OCI-LY7 (cell line): ENCODE measurements around the gene GNAQ. TPM values are rescaled to one million over a fixed set of nuclear protein-coding genes. Genes with fewer than 3 reads are reported as not detected.

Source experiments
- BruUV-seq: library from RNA; stranded (reverse); fragments of 400-500 nt; replicated peaks from 2 replicates; lab custom pipeline; 2021; lab: Mats Ljungman, UMichigan
- CTCF ChIA-PET: fragments of 300-600 bp; sonication (Branson Sonifier 250); formaldehyde crosslinking; loops from one replicate; lab custom pipeline; 2022; ENCODE audit warnings: antibody characterized with exemption; ENCODE audit not compliant: unreplicated experiment; lab: Charles Lee
- POLR2A ChIA-PET: fragments of 300-600 bp; sonication (Branson Sonifier 250); formaldehyde crosslinking; loops from one replicate; lab custom pipeline; 2022; ENCODE audit warnings: antibody characterized with exemption; lab: Charles Lee
- DNase-seq: peaks from one replicate; pipeline ENCODE4 v3.0.0-alpha.2; 2015; ENCODE audit warnings: low spot score
- H2AFZ ChIP-seq: fragments of 200-600 bp; sonication (generic), shearing (Covaris generic); 2 replicates; pipeline ENCODE4 v1.6.1; 2014; ENCODE audit warnings: mild to moderate bottlenecking, antibody characterized with exemption, low read length, moderate library complexity
- H3K27ac ChIP-seq: fragments of 200-600 bp; sonication (generic); 2 replicates; pipeline ENCODE4 v1.5.1; 2014; ENCODE audit warnings: mixed run types, low read depth, mild to moderate bottlenecking, moderate library complexity, low read length, inconsistent platforms; ENCODE audit not compliant: poor library complexity, severe bottlenecking
- H3K36me3 ChIP-seq: fragments of 200-600 bp; sonication (generic); 2 replicates; pipeline ENCODE4 v1.6.1; 2014; ENCODE audit warnings: mild to moderate bottlenecking, antibody characterized with exemption, low read length, moderate library complexity, mixed read lengths; ENCODE audit not compliant: insufficient read depth
- H3K4me1 ChIP-seq: fragments of 200-600 bp; sonication (generic); 2 replicates; pipeline ENCODE4 v1.5.1; 2014; ENCODE audit warnings: mild to moderate bottlenecking, low read length; ENCODE audit not compliant: insufficient read depth, poor library complexity, severe bottlenecking
- H3K4me2 ChIP-seq: fragments of 200-600 bp; sonication (generic); 2 replicates; pipeline ENCODE4 v1.6.1; 2014; ENCODE audit warnings: mild to moderate bottlenecking, low read length
- H3K4me3 ChIP-seq: fragments of 200-600 bp; sonication (generic); 2 replicates; pipeline ENCODE4 v1.5.1; 2014; ENCODE audit warnings: mild to moderate bottlenecking, low read depth, low read length; ENCODE audit not compliant: poor library complexity, severe bottlenecking
- H3K79me2 ChIP-seq: fragments of 200-600 bp; sonication (generic); 2 replicates; pipeline ENCODE4 v1.6.1; 2016; ENCODE audit warnings: low read depth, mild to moderate bottlenecking, low read length, moderate library complexity, mixed read lengths; ENCODE audit not compliant: insufficient read depth
- H3K9me2 ChIP-seq: fragments of 200-600 bp; sonication (generic); 2 replicates; pipeline ENCODE4 v1.6.1; 2016; ENCODE audit warnings: mild to moderate bottlenecking, low read length, mixed read lengths; ENCODE audit not compliant: insufficient read depth
- H3K9me3 ChIP-seq: fragments of 200-600 bp; sonication (generic); 2 replicates; pipeline ENCODE4 v1.6.1; 2014; ENCODE audit warnings: mild to moderate bottlenecking, mixed run types, low read length, mixed read lengths
- H4K20me1 ChIP-seq: fragments of 200-600 bp; sonication (generic); 2 replicates; pipeline ENCODE4 v1.6.1; 2014; ENCODE audit warnings: mild to moderate bottlenecking, antibody characterized with exemption, low read length, moderate library complexity, mixed read lengths; ENCODE audit not compliant: insufficient read depth
- CTCF ChIP-seq: fragments of 200-600 bp; sonication (generic); conservative IDR thresholded peaks from 2 replicates; pipeline ENCODE4 v1.5.1; 2014; ENCODE audit warnings: mild to moderate bottlenecking, antibody characterized with exemption, low read length, moderate library complexity, mixed read lengths
- EZH2phosphoT487 ChIP-seq: fragments of 200-600 bp; sonication (generic); IDR thresholded peaks from 2 replicates; pipeline ENCODE4 v1.6.1; 2018; ENCODE audit warnings: low read depth, borderline replicate concordance, mild to moderate bottlenecking, mixed run types, antibody characterized with exemption, low read length, moderate library complexity, mixed read lengths
- intact Hi-C: fragments of 100-400 bp; cut with micrococcal nuclease; formaldehyde crosslinking; loops from one replicate; pipeline ENCODE4 v1.10.0; 2022; ENCODE audit not compliant: unreplicated experiment
- total RNA-seq, 2 experiments: library from RNA; depleted of rRNA in 1 of 2; stranded (reverse); fragments of >200 nt in 1 of 2; shearing (Covaris generic) in 1 of 2; gene quantifications; 2 replicates each; pipeline ENCODE4 v1.2.3, GENCODE V29; 2014 to 2022

The GNAQ gene
- total RNA-seq, 2 experiments from 2014 or later: not detected

- H3K27ac ChIP-seq: no peak overlapping the region
- H3K4me2 ChIP-seq: no peak overlapping the region
- H3K9me2 ChIP-seq: no peaks in the 10 kb centered on the region
- H3K9me3 ChIP-seq: no peaks in the 10 kb centered on the region
- H2AFZ ChIP-seq: no peak overlapping the region
- intact Hi-C loops: no loop called here
- TF ChIP-seq EZH2phosphoT487: no peak
- no peak for TF ChIP-seq CTCF
- ChIA-PET POLR2A (no interaction called here), CTCF (no interaction called here)
- no TSS peak for BruUV-seq
- H3K79me2 ChIP-seq: no peaks in the 10 kb centered on the region
- H4K20me1 ChIP-seq: no peaks in the 10 kb centered on the region
- no peak overlapping the region for H3K4me3 ChIP-seq
- no peaks in the 10 kb centered on the region for H3K4me1 ChIP-seq
- no peak for DNase-seq
- H3K36me3 ChIP-seq: no peaks in the 10 kb centered on the region
Observed at GRCh38 chr9:77714077-77714549, 317.5 kb downstream of the GNAQ start.

GRCh38 chr9:77712533-77713130 lies 319.0 kb downstream of the GNAQ start:
- H3K4me2 ChIP-seq: no peak overlapping the region
- no peaks in the 10 kb centered on the region for H3K79me2 ChIP-seq
- no peaks in the 10 kb centered on the region for H4K20me1 ChIP-seq
- H3K9me2 ChIP-seq: no peaks in the 10 kb centered on the region
- intact Hi-C loops: no loop called here
- H3K36me3 ChIP-seq: no peaks in the 10 kb centered on the region
- no peak overlapping the region for H3K4me3 ChIP-seq
- no peak overlapping the region for H3K27ac ChIP-seq
- TF ChIP-seq EZH2phosphoT487 (no peak), CTCF (no peak)
- POLR2A ChIA-PET: interaction anchor here (0.5 kb wide), 1 partner anchor 174 kb away, joined by 3 read pairs; no protein-coding TSS in a partner anchor
- no peak overlapping the region for H2AFZ ChIP-seq
- no peaks in the 10 kb centered on the region for H3K9me3 ChIP-seq
- BruUV-seq: no TSS peak
- CTCF ChIA-PET: no interaction called here
- H3K4me1 ChIP-seq: no peaks in the 10 kb centered on the region
- DNase-seq: no peak

GRCh38 chr9:77710965-77711648 lies 320.5 kb downstream of the GNAQ start:
- Histone ChIP-seq H3K9me2 (no peaks in the 10 kb centered on the region), H2AFZ (no peak overlapping the region), H3K27ac (no peak overlapping the region), H3K4me2 (no peak overlapping the region), H3K9me3 (no peaks in the 10 kb centered on the region), H3K4me1 (no peaks in the 10 kb centered on the region), H3K4me3 (no peak overlapping the region), H4K20me1 (no peaks in the 10 kb centered on the region), H3K36me3 (no peaks in the 10 kb centered on the region), H3K79me2 (no peaks in the 10 kb centered on the region)
- no peak for DNase-seq
- TF ChIP-seq EZH2phosphoT487 (no peak), CTCF (no peak)
- intact Hi-C loops: no loop called here
- ChIA-PET CTCF (no interaction called here), POLR2A (no interaction called here)
- no TSS peak for BruUV-seq
